GM12878 (cell line): ENCODE measurements around the gene CISD2. TPM values are rescaled to one million over a fixed set of nuclear protein-coding genes. Genes with fewer than 3 reads are reported as not detected.

Experiments used
- ATAC-seq: fragments of 200-7000 bp; cut with Tn5 transposase; 3 replicates; pipeline ENCODE4 v1.9.1; 2020; ENCODE audit warnings: mild to moderate bottlenecking, moderate library complexity
- BruUV-seq: library from RNA; stranded (reverse); fragments of 400-500 nt; replicated peaks from 2 replicates; lab custom pipeline; 2021; lab: Mats Ljungman, UMichigan
- CTCF ChIA-PET: fragments of 300-600 bp; sonication (Branson Sonifier 250); formaldehyde crosslinking; extraction: SDS; loops from one replicate; lab custom pipeline; 2021; ENCODE audit warnings: inconsistent platforms; lab: Yijun Ruan, JAX
- POLR2A ChIA-PET: fragments of 350-600 bp; formaldehyde crosslinking; extraction: SDS; loops from one replicate; lab custom pipeline; 2021; ENCODE audit warnings: inconsistent platforms; lab: Charles Lee
- RAD21 ChIA-PET: fragments of 300-600 bp; sonication (Branson Sonifier 250); formaldehyde crosslinking; loops from one replicate; lab custom pipeline; 2023; ENCODE audit warnings: antibody characterized with exemption; ENCODE audit not compliant: unreplicated experiment; lab: Charles Lee
- SMC1A ChIA-PET: fragments of 300-600 bp; sonication (Branson Sonifier 250); formaldehyde crosslinking; loops from one replicate; lab custom pipeline; 2023; ENCODE audit not compliant: unreplicated experiment, uncharacterized antibody; lab: Charles Lee
- DNase-seq: peaks from one replicate; pipeline ENCODE4 v3.0.0-alpha.2; 2011; ENCODE audit warnings: low read depth, low spot score
- FAIRE-seq: peaks from 3 replicates; lab custom pipeline; 2011; peaks lifted over from hg19 to GRCh38; lab: Jason Lieb, UNC
- H2AFZ ChIP-seq: 2 replicates; pipeline ENCODE4 v1.6.0; 2011; ENCODE audit warnings: low read depth, low read length, control low read depth; ENCODE audit not compliant: control insufficient read depth
- H3K27ac ChIP-seq: 2 replicates; pipeline ENCODE4 v1.5.1; 2011; ENCODE audit warnings: control low read depth; ENCODE audit not compliant: control insufficient read depth, insufficient read depth
- H3K27me3 ChIP-seq, 2 experiments: replicated peaks in 1 of 2; 2 replicates each; pipeline versions ENCODE4 v1.6.0 to v1.6.1; 2011; ENCODE audit warnings: low read length in 1 of 2; ENCODE audit not compliant: control insufficient read depth in 2 of 2, insufficient read depth in 2 of 2
- H3K36me3 ChIP-seq, 2 experiments: 2 replicates each; pipeline ENCODE4 v1.5.1; 2011; ENCODE audit warnings: low read length in 1 of 2; ENCODE audit not compliant: control insufficient read depth in 2 of 2, insufficient read depth in 2 of 2
- H3K4me1 ChIP-seq: 2 replicates; pipeline ENCODE4 v1.6.1; 2011; ENCODE audit warnings: mild to moderate bottlenecking, low read length, moderate library complexity, mixed read lengths; ENCODE audit not compliant: control insufficient read depth, insufficient read depth
- H3K4me2 ChIP-seq: 2 replicates; pipeline ENCODE4 v1.6.0; 2011; ENCODE audit warnings: control low read depth; ENCODE audit not compliant: control insufficient read depth, insufficient read depth
- H3K4me3 ChIP-seq: fragments of 200-600 bp; sonication (generic); 2 replicates; pipeline ENCODE4 v1.5.1; 2016
- H3K79me2 ChIP-seq: 2 replicates; pipeline ENCODE4 v1.6.0; 2011; ENCODE audit warnings: low read length; ENCODE audit not compliant: control insufficient read depth, insufficient read depth
- H3K9ac ChIP-seq: 2 replicates; pipeline ENCODE4 v1.8.0; 2011; ENCODE audit warnings: low read length, control low read depth, mixed read lengths; ENCODE audit not compliant: control insufficient read depth, insufficient read depth
- H3K9me3 ChIP-seq: replicated peaks from 3 replicates; pipeline ENCODE4 v1.5.1; 2011; ENCODE audit warnings: mild to moderate bottlenecking, low read length; ENCODE audit not compliant: control insufficient read depth, insufficient read depth
- H4K20me1 ChIP-seq: 2 replicates; pipeline ENCODE4 v1.6.0; 2011; ENCODE audit not compliant: control insufficient read depth, insufficient read depth
- BACH1 ChIP-seq: fragments of 450-650 bp; IDR thresholded peaks from 2 replicates; pipeline ENCODE4 v1.6.1; 2017; ENCODE audit warnings: mild to moderate bottlenecking, borderline replicate concordance
- CBFB ChIP-seq: IDR thresholded peaks from 2 replicates; pipeline ENCODE4 v1.6.1; 2016; ENCODE audit warnings: antibody characterized with exemption, low read depth
- CREB1 ChIP-seq: IDR thresholded peaks from 2 replicates; pipeline ENCODE4 v1.6.1; 2012; ENCODE audit warnings: low read depth, mild to moderate bottlenecking, inconsistent platforms
- EED ChIP-seq: sonication (generic); IDR thresholded peaks from 2 replicates; pipeline ENCODE4 v1.6.1; 2016; ENCODE audit warnings: antibody characterized with exemption, low read depth
- FOS ChIP-seq: IDR thresholded peaks from 3 replicates; pipeline ENCODE4 v1.6.1; 2011; ENCODE audit warnings: borderline replicate concordance; ENCODE audit not compliant: insufficient read length; ENCODE audit errors: extremely low read depth
- NFXL1 ChIP-seq: fragments of 450-650 bp; IDR thresholded peaks from 2 replicates; pipeline ENCODE4 v1.6.1; 2017; ENCODE audit warnings: antibody characterized with exemption, mild to moderate bottlenecking, borderline replicate concordance
- NR2C1 ChIP-seq: fragments of 450-650 bp; IDR thresholded peaks from 2 replicates; pipeline ENCODE4 v1.6.1; 2017; ENCODE audit warnings: antibody characterized with exemption, mild to moderate bottlenecking, moderate library complexity
- NR2C2 ChIP-seq: IDR thresholded peaks from 2 replicates; pipeline ENCODE4 v1.6.1; 2011; ENCODE audit warnings: borderline replicate concordance, low read depth; ENCODE audit not compliant: control insufficient read depth, insufficient read length
- RFX5 ChIP-seq: IDR thresholded peaks from 2 replicates; pipeline ENCODE4 v1.6.1; 2011; ENCODE audit warnings: low read depth, low read length, improper control_type of control experiment
- SUZ12 ChIP-seq: fragments of 200-600 bp; sonication (generic); IDR thresholded peaks from one replicate; pipeline ENCODE4 v1.6.1; 2018; ENCODE audit warnings: antibody characterized with exemption, mild to moderate bottlenecking; ENCODE audit not compliant: unreplicated experiment
- ZBED1 ChIP-seq: IDR thresholded peaks from 2 replicates; pipeline ENCODE4 v1.6.1; 2016; ENCODE audit warnings: borderline replicate concordance
- ZNF384 ChIP-seq: IDR thresholded peaks from 2 replicates; pipeline ENCODE4 v1.6.1; 2012; ENCODE audit warnings: low read depth, mild to moderate bottlenecking, low read length, improper control_type of control experiment, borderline replicate concordance
- WGBS: methylation state at CpG from one replicate; pipeline ENCODE4 v1.1.6; 2016; ENCODE audit warnings: low lambda C conversion rate; ENCODE audit not compliant: insufficient replicate concordance, insufficient coverage; ENCODE audit errors: missing lambda C conversion rate; 5-methylcytosine and 5-hydroxymethylcytosine counted together
- in situ Hi-C: fragments of 300-500 bp; cut with MboI; formaldehyde crosslinking; loops from 9 replicates; pipeline ENCODE4 v1.14.3; 2018; ENCODE audit warnings: mixed read lengths
- intact Hi-C: fragments of 100-400 bp; cut with micrococcal nuclease; formaldehyde crosslinking; loops from one replicate; pipeline ENCODE4 v1.14.2; 2022; ENCODE audit not compliant: unreplicated experiment
- polyA plus RNA-seq, 11 experiments: library from polyadenylated mRNA; depleted of rRNA in 4 of 11; unstranded in 6 of 11; stranded (reverse) in 5 of 11; fragments of >200 nt; fragmentation: Nextera tagmentation in 4 of 11; fragmentation: Illumina TruSeq in 1 of 11; extraction: Ambion mirVana in 4 of 11; extraction: Trizol in 1 of 11; gene quantifications; 1 replicate in 1 of 11; 2 replicates in 10 of 11; pipeline versions ENCODE4 v1.2.1 to v1.2.3, GENCODE V29; 2011 to 2016; ENCODE audit warnings: inconsistent platforms in 2 of 11, missing spikeins in 2 of 11, low read depth in 1 of 11
- total RNA-seq, 4 experiments: library from RNA; depleted of rRNA in 3 of 4; stranded (reverse); fragments of >200 nt in 3 of 4; fragmentation: Illumina TruSeq in 1 of 4; extraction: Trizol in 1 of 4; gene quantifications; 2 replicates each; pipeline versions ENCODE4 v1.2.1 to v1.2.3, GENCODE V29; 2013 to 2021
- TF ChIP-seq, protein P1 (sequence below): fragments of 450-650 bp; formaldehyde crosslinking; IDR thresholded peaks from 2 replicates; pipeline ENCODE4 v1.4.0; 2022; ENCODE audit warnings: mild to moderate bottlenecking, moderate library complexity
- TF ChIP-seq, protein P2 (sequence below): fragments of 450-650 bp; IDR thresholded peaks from 2 replicates; pipeline ENCODE4 v1.6.1; 2017; ENCODE audit warnings: mild to moderate bottlenecking
- TF ChIP-seq, protein P3 (sequence below): fragments of 450-650 bp; IDR thresholded peaks from 2 replicates; pipeline ENCODE4 v1.6.1; 2016; ENCODE audit warnings: mild to moderate bottlenecking
- TF ChIP-seq, protein P4 (sequence below): fragments of 450-650 bp; IDR thresholded peaks from 2 replicates; pipeline ENCODE4 v1.6.1; 2017; ENCODE audit warnings: borderline replicate concordance

The CISD2 gene
- total and polyA plus RNA-seq, 10 of the 15 experiments (the other 5 are each of a cell fraction or from before 2014, with no cell fraction given) = 29.5 to 132 (median 38.9) TPM

DNA sequence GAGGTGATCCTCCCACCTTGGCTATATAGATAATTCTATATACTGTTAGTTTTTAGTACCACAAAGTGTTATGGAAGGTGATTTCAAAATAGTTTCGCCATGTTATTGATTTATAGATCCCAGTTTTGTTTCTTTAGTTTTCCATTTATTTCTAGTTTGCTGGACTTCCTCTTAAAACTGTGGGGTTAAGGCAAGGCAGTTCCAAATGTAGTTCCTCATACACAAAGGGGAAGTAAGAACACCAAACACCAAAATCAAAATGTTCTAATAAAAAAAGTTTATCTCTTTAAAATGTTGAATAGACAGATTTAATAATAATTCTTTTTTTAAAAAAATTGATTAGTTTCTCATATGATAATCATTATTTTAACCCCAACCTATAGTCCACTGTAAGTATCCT lies 6.8 kb upstream of the CISD2 start (continued):
- TF ChIP-seq, protein P1, sequence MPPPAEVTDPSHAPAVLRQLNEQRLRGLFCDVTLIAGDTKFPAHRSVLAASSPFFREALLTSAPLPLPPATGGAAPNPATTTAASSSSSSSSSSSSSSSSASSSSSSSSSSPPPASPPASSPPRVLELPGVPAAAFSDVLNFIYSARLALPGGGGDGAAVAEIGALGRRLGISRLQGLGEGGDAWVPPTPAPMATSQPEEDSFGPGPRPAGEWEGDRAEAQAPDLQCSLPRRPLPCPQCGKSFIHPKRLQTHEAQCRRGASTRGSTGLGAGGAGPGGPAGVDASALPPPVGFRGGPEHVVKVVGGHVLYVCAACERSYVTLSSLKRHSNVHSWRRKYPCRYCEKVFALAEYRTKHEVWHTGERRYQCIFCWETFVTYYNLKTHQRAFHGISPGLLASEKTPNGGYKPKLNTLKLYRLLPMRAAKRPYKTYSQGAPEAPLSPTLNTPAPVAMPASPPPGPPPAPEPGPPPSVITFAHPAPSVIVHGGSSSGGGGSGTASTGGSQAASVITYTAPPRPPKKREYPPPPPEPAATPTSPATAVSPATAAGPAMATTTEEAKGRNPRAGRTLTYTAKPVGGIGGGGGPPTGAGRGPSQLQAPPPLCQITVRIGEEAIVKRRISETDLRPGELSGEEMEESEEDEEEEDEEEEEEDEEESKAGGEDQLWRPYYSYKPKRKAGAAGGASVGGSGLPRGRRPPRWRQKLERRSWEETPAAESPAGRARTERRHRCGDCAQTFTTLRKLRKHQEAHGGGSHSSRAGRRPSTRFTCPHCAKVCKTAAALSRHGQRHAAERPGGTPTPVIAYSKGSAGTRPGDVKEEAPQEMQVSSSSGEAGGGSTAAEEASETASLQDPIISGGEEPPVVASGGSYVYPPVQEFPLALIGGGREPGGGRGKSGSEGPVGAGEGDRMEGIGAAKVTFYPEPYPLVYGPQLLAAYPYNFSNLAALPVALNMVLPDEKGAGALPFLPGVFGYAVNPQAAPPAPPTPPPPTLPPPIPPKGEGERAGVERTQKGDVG (CRISPR knock-in tag) = no peak

DNA sequence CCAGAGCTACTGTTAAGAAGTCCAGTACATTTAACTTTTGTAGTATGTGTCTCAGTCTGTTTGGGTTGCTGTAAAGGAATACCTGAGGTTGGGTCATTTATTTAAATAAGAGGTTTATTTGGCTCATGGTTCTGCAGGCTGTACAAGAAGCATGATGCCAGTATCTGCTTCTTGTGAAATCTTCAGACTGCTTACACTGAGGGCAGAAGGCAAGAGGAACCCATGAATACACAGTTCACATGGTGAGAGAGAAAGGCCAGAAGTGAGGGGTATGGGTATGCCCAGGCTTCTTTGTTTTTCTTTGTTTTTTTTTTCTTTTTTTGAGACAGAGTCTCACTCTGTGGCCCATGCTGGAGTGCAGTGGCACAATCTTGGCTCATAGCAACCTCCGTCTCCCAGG lies 6.0 kb upstream of the CISD2 start:
- BruUV-seq = no TSS peak
- peaks cover 39% of the 10 kb centered on the region for H3K79me2 ChIP-seq
- H3K4me2 ChIP-seq = no peak overlapping the region
- in situ Hi-C loops (no loop called here), intact Hi-C loops (no loop called here)
- ChIA-PET CTCF (interaction anchor here (1.6 kb wide), 1 partner anchor 12 kb away, joined by 5 read pairs; no protein-coding TSS in a partner anchor), SMC1A (interaction anchor here (1.6 to 2.4 kb wide), 2 partner anchors 10 to 22 kb away, joined by 7 to 10 read pairs; no protein-coding TSS in a partner anchor), POLR2A (interaction anchor here (0.5 to 1.4 kb wide), 2 partner anchors 20 to 34 kb away, joined by 3 read pairs; no protein-coding TSS in a partner anchor), RAD21 (interaction anchor here (1.0 to 7.4 kb wide), 2 partner anchors 27 to 36 kb away, joined by 3 to 139 read pairs; partner anchors contain the start of gene UBE2D3)
- ATAC-seq = no peak
- no peaks in the 10 kb centered on the region for H4K20me1 ChIP-seq
- no peak for FAIRE-seq
- H3K27ac ChIP-seq = no peak overlapping the region
- peaks cover 25% of the 10 kb centered on the region for H3K9me3 ChIP-seq
- H3K9ac ChIP-seq = no peak overlapping the region
- no peak overlapping the region for H2AFZ ChIP-seq
- H3K36me3 ChIP-seq = no peaks in the 10 kb centered on the region; a peak in 3 of 4 replicates
- H3K27me3 ChIP-seq = no peaks in the 10 kb centered on the region
- 100% methylated on average over 1 of the region's 1 CpG for WGBS
- DNase-seq = no peak
- H3K4me3 ChIP-seq = no peak overlapping the region
- peaks cover 5% of the 10 kb centered on the region; the same call in 1 of the 2 replicates for H3K4me1 ChIP-seq
- TF ChIP-seq NR2C2 (no peak), CREB1 (no peak), CBFB (no peak), ZNF384 (no peak), EED (no peak), NFXL1 (no peak), NR2C1 (no peak), ZBED1 (no peak), RFX5 (no peak), BACH1 (no peak), SUZ12 (no peak), FOS (no peak)
- TF ChIP-seq, protein P2, sequence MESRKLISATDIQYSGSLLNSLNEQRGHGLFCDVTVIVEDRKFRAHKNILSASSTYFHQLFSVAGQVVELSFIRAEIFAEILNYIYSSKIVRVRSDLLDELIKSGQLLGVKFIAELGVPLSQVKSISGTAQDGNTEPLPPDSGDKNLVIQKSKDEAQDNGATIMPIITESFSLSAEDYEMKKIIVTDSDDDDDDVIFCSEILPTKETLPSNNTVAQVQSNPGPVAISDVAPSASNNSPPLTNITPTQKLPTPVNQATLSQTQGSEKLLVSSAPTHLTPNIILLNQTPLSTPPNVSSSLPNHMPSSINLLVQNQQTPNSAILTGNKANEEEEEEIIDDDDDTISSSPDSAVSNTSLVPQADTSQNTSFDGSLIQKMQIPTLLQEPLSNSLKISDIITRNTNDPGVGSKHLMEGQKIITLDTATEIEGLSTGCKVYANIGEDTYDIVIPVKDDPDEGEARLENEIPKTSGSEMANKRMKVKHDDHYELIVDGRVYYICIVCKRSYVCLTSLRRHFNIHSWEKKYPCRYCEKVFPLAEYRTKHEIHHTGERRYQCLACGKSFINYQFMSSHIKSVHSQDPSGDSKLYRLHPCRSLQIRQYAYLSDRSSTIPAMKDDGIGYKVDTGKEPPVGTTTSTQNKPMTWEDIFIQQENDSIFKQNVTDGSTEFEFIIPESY = no peak
- TF ChIP-seq, protein P3, sequence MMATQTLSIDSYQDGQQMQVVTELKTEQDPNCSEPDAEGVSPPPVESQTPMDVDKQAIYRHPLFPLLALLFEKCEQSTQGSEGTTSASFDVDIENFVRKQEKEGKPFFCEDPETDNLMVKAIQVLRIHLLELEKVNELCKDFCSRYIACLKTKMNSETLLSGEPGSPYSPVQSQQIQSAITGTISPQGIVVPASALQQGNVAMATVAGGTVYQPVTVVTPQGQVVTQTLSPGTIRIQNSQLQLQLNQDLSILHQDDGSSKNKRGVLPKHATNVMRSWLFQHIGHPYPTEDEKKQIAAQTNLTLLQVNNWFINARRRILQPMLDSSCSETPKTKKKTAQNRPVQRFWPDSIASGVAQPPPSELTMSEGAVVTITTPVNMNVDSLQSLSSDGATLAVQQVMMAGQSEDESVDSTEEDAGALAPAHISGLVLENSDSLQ = no peak
- TF ChIP-seq, protein P4, sequence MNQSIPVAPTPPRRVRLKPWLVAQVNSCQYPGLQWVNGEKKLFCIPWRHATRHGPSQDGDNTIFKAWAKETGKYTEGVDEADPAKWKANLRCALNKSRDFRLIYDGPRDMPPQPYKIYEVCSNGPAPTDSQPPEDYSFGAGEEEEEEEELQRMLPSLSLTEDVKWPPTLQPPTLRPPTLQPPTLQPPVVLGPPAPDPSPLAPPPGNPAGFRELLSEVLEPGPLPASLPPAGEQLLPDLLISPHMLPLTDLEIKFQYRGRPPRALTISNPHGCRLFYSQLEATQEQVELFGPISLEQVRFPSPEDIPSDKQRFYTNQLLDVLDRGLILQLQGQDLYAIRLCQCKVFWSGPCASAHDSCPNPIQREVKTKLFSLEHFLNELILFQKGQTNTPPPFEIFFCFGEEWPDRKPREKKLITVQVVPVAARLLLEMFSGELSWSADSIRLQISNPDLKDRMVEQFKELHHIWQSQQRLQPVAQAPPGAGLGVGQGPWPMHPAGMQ = no peak
